Ishikawa (cell line): ENCODE data around the gene PPP1R13B.

Experiments
- CEBPB ChIP-seq: IDR thresholded peaks from 2 replicates; pipeline ENCODE4 v1.6.1; 2012
- CREB1 ChIP-seq: IDR thresholded peaks from 2 replicates; pipeline ENCODE4 v1.6.1; 2012; ENCODE audit warnings: low read depth
- EGR1 ChIP-seq: IDR thresholded peaks from 2 replicates; pipeline ENCODE4 v1.6.1; 2012
- EP300 ChIP-seq: IDR thresholded peaks from 2 replicates; pipeline ENCODE4 v1.6.1; 2012; ENCODE audit warnings: borderline replicate concordance
- FOXM1 ChIP-seq: IDR thresholded peaks from 2 replicates; pipeline ENCODE4 v1.6.1; 2012; ENCODE audit warnings: low read depth, borderline replicate concordance
- NFIC ChIP-seq: IDR thresholded peaks from 2 replicates; pipeline ENCODE4 v1.6.1; 2012
- RAD21 ChIP-seq: IDR thresholded peaks from 2 replicates; pipeline ENCODE4 v1.6.1; 2012; ENCODE audit warnings: low read depth
- TAF1 ChIP-seq: IDR thresholded peaks from 2 replicates; pipeline ENCODE4 v1.6.1; 2012; ENCODE audit warnings: low read depth, mild to moderate bottlenecking
- TCF12 ChIP-seq: IDR thresholded peaks from 2 replicates; pipeline ENCODE4 v1.6.1; 2012; ENCODE audit warnings: low read depth
- TEAD4 ChIP-seq: IDR thresholded peaks from 2 replicates; pipeline ENCODE4 v1.6.1; 2012
- YY1 ChIP-seq: IDR thresholded peaks from 2 replicates; pipeline ENCODE4 v1.6.1; 2012; ENCODE audit warnings: low read depth
- ZBTB7A ChIP-seq: IDR thresholded peaks from 2 replicates; pipeline ENCODE4 v1.6.1; 2012; ENCODE audit warnings: low read depth
- TF ChIP-seq, protein P1 (sequence below): IDR thresholded peaks from 2 replicates; pipeline ENCODE4 v1.6.1; 2012
- TF ChIP-seq, protein P2 (sequence below): IDR thresholded peaks from 2 replicates; pipeline ENCODE4 v1.6.1; 2012; ENCODE audit warnings: low read depth, mild to moderate bottlenecking
- TF ChIP-seq, protein P3 (sequence below): IDR thresholded peaks from 2 replicates; pipeline ENCODE4 v1.6.1; 2012

The PPP1R13B gene

DNA sequence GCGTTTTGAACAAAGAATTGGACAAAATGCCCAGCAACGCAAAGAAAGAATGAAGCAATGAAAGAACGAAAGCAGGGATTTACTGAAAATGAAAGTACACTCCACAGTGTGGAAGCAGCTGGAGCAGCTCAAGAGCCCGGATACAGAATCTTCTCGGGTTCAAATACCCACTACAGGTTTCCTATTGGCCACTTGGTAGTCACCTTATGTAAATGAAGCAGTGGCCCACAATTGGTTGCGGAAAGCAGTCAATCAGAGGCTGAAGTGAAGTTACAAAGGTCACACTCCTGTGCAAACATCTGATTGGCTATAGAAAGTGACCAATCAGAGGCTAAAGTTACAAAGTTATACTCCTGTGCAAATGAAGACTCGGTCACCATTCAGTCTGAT, 15.0 kb upstream of the PPP1R13B start:
- TF ChIP-seq YY1 (no peak), CEBPB (no peak), TCF12 (no peak)

DNA sequence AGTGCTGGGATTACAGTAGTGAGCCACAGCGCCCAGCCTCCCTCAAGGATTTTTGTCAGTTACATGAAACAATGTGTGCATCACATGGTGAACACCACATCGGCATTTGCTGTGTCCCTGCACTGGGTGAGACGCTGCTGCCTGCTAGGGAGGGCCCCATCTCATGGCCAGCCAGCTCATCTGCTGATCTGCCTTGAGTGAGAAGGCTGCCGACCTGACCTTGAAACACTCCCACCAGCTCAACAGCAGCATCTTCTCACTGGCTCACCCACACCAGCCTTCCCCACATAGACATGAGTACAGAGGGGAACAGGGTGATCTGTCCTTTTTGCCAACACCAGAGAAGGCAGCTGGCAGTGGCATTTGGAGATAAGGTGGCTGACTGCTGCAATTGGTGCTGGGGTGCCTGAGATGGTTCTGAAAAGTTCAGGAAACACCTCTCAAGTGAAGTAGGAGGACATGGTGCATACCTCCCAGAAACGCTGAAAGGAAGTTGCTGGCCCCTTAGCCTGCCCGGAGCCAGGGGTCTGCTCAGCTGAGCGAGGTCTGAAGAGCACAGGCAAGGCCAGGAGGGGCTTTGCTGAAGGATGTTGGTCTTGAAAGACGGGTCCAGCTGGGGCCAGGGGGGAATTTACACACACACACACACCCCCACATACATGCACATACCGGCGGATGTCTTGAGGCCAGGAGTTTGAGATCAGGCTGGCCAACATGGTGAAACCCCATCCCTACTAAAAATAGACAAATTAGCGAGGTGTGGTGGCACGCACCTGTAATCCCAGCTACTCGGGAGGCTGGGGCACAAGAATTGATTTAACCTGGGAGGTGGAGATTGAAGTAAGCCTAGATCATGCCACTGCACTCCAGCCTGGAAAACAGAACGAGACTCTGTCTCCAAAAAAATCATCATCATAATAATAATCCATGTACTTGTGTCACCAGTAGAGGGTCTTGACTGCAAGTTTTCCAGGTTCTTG, 14.3 kb upstream of the PPP1R13B start:
- TF ChIP-seq EP300 (no peak), NFIC (no peak), EGR1 (no peak), TEAD4 (no peak), YY1 (no peak), TCF12 (no peak), CEBPB (no peak), FOXM1 (no peak), RAD21 (no peak), CREB1 (no peak)
- TF ChIP-seq, protein P1, sequence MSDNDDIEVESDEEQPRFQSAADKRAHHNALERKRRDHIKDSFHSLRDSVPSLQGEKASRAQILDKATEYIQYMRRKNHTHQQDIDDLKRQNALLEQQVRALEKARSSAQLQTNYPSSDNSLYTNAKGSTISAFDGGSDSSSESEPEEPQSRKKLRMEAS = no peak
- TF ChIP-seq, protein P2, sequence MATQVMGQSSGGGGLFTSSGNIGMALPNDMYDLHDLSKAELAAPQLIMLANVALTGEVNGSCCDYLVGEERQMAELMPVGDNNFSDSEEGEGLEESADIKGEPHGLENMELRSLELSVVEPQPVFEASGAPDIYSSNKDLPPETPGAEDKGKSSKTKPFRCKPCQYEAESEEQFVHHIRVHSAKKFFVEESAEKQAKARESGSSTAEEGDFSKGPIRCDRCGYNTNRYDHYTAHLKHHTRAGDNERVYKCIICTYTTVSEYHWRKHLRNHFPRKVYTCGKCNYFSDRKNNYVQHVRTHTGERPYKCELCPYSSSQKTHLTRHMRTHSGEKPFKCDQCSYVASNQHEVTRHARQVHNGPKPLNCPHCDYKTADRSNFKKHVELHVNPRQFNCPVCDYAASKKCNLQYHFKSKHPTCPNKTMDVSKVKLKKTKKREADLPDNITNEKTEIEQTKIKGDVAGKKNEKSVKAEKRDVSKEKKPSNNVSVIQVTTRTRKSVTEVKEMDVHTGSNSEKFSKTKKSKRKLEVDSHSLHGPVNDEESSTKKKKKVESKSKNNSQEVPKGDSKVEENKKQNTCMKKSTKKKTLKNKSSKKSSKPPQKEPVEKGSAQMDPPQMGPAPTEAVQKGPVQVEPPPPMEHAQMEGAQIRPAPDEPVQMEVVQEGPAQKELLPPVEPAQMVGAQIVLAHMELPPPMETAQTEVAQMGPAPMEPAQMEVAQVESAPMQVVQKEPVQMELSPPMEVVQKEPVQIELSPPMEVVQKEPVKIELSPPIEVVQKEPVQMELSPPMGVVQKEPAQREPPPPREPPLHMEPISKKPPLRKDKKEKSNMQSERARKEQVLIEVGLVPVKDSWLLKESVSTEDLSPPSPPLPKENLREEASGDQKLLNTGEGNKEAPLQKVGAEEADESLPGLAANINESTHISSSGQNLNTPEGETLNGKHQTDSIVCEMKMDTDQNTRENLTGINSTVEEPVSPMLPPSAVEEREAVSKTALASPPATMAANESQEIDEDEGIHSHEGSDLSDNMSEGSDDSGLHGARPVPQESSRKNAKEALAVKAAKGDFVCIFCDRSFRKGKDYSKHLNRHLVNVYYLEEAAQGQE = no peak

DNA sequence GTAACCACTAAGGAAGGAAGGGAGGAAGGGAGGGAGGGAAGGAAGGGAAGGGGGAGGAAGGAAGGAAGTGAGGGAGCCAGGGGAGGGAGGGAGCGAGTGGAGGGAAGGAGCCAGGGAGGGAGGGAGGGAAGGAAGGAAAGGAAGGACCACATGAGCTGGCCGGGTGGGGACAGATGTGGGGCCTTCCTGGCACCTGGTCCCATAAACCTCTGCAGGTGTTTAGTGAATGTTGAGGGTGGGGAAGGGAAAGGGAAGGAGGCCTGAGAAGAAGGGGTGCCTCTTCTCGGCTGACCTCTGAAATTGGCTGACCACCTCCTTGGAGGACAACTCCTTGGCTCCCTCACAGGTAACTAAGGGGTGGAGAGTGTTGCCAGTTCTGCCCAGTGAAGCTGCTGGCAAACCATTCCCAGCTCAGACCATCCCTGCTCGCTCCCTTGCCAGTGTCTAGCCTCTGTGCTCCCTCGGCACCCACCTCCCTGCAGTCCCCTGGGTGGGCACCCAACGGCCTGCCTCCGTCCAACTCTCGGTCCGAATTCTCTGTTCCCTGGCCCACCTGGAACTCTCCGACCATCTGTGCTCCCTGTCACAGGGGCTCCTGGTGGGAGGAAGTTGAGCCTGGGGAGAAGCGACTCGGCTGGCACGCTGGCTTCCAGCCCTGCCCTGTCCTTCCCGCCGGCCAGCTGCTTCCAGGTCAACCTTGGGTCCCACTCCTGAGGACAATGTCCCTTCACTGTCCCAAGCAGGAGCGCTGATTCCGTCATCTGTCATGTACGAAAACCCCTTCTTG, 12.2 kb upstream of the PPP1R13B start:
- TF ChIP-seq EGR1 (no peak), FOXM1 (no peak), NFIC (no peak), TCF12 (no peak), CEBPB (no peak), ZBTB7A (no peak), CREB1 (no peak), TEAD4 (no peak), YY1 (no peak), RAD21 (no peak), TAF1 (no peak), EP300 (no peak)
- TF ChIP-seq, protein P2 = no peak
- TF ChIP-seq, protein P3, sequence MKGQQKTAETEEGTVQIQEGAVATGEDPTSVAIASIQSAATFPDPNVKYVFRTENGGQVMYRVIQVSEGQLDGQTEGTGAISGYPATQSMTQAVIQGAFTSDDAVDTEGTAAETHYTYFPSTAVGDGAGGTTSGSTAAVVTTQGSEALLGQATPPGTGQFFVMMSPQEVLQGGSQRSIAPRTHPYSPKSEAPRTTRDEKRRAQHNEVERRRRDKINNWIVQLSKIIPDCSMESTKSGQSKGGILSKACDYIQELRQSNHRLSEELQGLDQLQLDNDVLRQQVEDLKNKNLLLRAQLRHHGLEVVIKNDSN = no peak
- TF ChIP-seq, protein P1 = no peak

DNA sequence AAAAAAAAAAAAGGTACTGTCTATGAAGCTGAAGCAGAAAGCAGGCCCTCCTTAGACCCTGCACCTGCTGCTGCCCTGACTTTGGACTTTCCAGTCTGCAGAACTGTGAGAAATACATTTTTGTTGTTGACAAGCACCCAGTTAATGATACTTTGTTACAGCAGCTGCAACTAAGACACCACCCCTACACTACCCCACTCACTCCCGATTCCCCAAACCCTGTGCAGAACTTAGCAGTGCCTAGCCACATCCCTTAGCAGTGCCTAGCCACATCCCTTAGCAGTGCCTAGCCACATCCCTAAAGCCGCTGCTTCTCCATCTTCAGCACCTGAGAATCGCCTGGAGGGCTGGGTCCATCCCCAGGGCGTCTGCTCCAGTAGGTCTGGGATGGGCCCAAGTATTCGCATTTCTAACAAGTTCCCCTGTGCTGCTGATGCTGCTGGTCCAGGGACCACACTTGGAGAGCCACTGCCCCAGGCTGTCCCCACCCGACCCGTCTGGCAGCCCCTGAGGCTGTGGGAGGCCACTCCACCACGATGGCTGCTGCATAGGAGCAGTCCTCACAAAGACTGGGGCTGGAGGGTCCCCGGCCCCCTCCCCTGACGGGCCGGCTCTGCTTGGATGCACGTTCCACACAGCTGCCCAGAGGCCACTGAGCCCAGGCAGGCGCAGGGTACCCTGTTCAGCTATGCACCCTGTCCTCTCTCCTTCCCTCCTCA, 10.8 kb upstream of the PPP1R13B start:
- TF ChIP-seq FOXM1 (no peak), YY1 (no peak), TAF1 (no peak), ZBTB7A (no peak), CEBPB (no peak)
- TF ChIP-seq, protein P2 = no peak
